NCI-H2029 treated with DMSO at 0.1 percent for 48 hours (cell line): Measurements from ENCODE around the gene PRPF6.

Experiments used
- DNase-seq: peaks from one replicate; lab custom pipeline; 2025; lab: John Stamatoyannopoulos, UW

PRPF6 gene

GRCh38 chr20:64064145-64064698, 83.3 kb downstream of the PRPF6 start:
- no peak for DNase-seq

GRCh38 chr20:64065062-64065973, 84.4 kb downstream of the PRPF6 start:
- DNase-seq = no peak

GRCh38 chr20:64065974-64066343, 85.0 kb downstream of the PRPF6 start:
- DNase-seq = no peak

- DNase-seq = no peak
Observed at GRCh38 chr20:64067005-64067632, 86.2 kb downstream of the PRPF6 start.

- DNase-seq = no peak
Observed at GRCh38 chr20:64067733-64068307, 86.9 kb downstream of the PRPF6 start.

GRCh38 chr20:64068386-64069208, 87.7 kb downstream of the PRPF6 start:
- DNase-seq = no peak

- no peak for DNase-seq
Observed at GRCh38 chr20:64069209-64069613, 88.3 kb downstream of the PRPF6 start.

- DNase-seq = no peak
Observed at GRCh38 chr20:64069614-64070243, 88.8 kb downstream of the PRPF6 start.

GRCh38 chr20:64070244-64070993, 89.5 kb downstream of the PRPF6 start:
- DNase-seq = no peak

- no peak for DNase-seq
Observed at GRCh38 chr20:64071341-64072332, 90.7 kb downstream of the PRPF6 start.

GRCh38 chr20:64072498-64073063, 91.6 kb downstream of the PRPF6 start:
- no peak for DNase-seq

GRCh38 chr20:64073476-64074183, 92.7 kb downstream of the PRPF6 start:
- DNase-seq = no peak

GRCh38 chr20:64074184-64074789, 93.4 kb downstream of the PRPF6 start:
- no peak for DNase-seq

- DNase-seq = no peak
Observed at GRCh38 chr20:64074963-64075362, 94.0 kb downstream of the PRPF6 start.

GRCh38 chr20:64075556-64075955, 94.6 kb downstream of the PRPF6 start:
- no peak for DNase-seq

- no peak for DNase-seq
Observed at GRCh38 chr20:64076061-64076997, 95.4 kb downstream of the PRPF6 start.

GRCh38 chr20:64077094-64077493, 96.2 kb downstream of the PRPF6 start:
- DNase-seq = no peak
